GM12873 (cell line): ENCODE measurements around the gene ZIC3.

Experiments used
- TF ChIP-seq, protein P1 (sequence below): IDR thresholded peaks from 2 replicates; pipeline ENCODE4 v1.5.1; 2012; ENCODE audit warnings: low read depth, mild to moderate bottlenecking, moderate library complexity, low read length, control low read depth; ENCODE audit not compliant: insufficient read depth; ENCODE audit errors: missing control alignments

ZIC3 gene

GRCh38 chrX:137565921-137566745, at the start of gene ZIC3:
Gene ZIC3 (plus strand): TSS chrX:137566127. CDS start chrX:137566692, 565 bp downstream.
- TF ChIP-seq, protein P1, sequence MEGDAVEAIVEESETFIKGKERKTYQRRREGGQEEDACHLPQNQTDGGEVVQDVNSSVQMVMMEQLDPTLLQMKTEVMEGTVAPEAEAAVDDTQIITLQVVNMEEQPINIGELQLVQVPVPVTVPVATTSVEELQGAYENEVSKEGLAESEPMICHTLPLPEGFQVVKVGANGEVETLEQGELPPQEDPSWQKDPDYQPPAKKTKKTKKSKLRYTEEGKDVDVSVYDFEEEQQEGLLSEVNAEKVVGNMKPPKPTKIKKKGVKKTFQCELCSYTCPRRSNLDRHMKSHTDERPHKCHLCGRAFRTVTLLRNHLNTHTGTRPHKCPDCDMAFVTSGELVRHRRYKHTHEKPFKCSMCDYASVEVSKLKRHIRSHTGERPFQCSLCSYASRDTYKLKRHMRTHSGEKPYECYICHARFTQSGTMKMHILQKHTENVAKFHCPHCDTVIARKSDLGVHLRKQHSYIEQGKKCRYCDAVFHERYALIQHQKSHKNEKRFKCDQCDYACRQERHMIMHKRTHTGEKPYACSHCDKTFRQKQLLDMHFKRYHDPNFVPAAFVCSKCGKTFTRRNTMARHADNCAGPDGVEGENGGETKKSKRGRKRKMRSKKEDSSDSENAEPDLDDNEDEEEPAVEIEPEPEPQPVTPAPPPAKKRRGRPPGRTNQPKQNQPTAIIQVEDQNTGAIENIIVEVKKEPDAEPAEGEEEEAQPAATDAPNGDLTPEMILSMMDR, result no peak

DNA sequence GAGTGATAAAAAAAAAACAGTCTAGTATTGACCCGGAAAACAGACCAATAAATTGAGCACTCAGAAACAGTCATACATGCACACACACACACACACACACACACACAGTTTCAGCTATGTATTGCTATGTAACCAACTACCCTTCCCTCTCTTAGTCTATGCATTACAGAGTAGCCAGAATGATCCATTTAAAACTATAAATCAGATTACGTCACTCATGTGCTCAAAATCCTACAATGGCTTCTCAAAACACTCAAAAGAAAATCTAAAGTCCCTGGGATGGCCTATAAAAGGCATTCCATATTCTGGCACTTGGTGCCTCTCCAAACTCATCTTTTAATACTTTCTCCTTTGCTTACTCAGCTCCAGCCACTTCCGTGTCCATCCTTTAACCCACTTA, 46.5 kb upstream of the ZIC3 start:
- TF ChIP-seq, protein P1, result no peak

DNA sequence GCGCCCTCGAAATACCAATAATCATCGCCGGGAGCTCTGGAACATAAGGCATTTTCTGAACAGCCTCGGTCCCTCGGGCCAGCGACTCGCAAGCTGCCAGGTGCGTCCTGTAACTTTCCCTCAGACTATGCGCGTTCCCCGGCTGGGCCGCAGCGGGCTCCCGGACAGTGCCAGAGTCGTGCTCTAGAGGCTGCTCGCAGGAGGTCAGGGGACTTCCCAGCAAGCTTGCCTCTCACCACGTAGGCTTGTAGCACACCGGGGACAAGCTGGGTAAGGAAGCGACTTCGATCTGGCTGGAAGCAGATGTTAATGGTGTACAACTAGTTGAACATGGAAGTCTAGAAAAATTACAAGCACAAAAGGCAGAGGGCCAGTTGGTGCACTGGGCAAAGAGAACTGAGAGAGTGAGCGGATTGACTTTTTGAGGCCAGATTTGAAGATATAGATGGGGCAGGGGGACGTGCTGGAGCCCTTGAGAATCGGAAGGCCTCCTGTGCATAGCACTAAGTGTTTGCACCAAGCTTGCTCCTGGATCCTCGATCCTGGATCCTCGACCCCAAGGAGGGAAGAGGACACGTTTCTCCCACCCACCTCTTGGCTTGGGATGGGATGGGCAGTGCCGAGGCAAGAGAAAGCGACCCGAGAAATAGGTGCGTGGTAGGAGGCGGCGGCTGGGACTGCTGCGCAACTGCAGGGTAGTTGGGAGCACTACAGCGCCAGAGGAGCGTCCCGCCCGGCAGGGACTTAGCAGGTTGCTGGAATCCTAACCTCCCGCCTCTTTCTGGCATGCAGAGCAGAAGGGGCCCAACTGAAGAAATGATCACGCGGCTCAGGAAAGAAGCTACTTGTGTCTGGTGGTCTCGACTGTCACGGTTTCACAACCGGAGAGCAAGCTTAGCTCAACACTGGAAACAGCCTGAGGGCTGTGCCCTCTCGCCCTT, 19.9 kb upstream of the ZIC3 start:
- TF ChIP-seq, protein P1, result no peak

DNA sequence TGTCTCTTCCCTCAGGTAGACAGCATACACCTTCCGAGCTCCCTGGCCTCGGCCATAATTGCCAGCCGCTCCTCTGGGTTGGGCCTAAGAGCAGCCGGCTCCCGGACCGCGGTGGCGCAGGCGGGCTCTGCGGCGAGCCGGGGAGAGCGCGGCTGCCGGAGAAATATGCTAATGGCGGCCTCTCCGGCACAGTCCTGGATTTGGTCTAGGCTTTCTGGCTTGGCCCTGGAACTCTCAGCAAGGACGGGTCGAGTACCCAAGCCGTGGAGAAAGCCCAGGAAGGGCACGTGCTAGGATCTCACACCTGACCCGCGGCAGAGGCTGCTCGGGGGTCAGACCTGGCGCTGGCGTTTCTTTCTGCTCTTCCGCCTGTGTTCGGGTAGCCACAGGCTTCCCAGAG, 18.6 kb upstream of the ZIC3 start:
- TF ChIP-seq, protein P1, result no peak

- TF ChIP-seq, protein P1, result no peak
Measured at GRCh38 chrX:137548261-137548660, 17.7 kb upstream of the ZIC3 start.

- TF ChIP-seq, protein P1, result no peak
Measured at GRCh38 chrX:137549073-137549472, 16.9 kb upstream of the ZIC3 start.

GRCh38 chrX:137549851-137550664, 15.9 kb upstream of the ZIC3 start:
- TF ChIP-seq, protein P1, result no peak
